H1 (cell line): ENCODE results near the gene SLC25A20. TPM values are rescaled to one million over a fixed set of nuclear protein-coding genes. Genes with fewer than 3 reads are reported as not detected.

ENCODE experiments used
- CHD2 ChIP-seq: IDR thresholded peaks from 2 replicates; pipeline ENCODE4 v1.6.1; 2012; ENCODE audit warnings: low read length, improper control_type of control experiment
- EP300 ChIP-seq, 2 experiments: IDR thresholded peaks; 1 replicate in 1 of 2; 2 replicates in 1 of 2; pipeline ENCODE4 v1.6.1; 2011 to 2012; ENCODE audit warnings: low read depth in 2 of 2, low read length in 2 of 2, mild to moderate bottlenecking in 2 of 2, borderline replicate concordance in 1 of 2, inconsistent platforms in 1 of 2, moderate library complexity in 1 of 2
- SIRT6 ChIP-seq: IDR thresholded peaks from one replicate; pipeline ENCODE4 v1.7.1; 2012; ENCODE audit warnings: low read length, inconsistent platforms
- TEAD4 ChIP-seq: IDR thresholded peaks from 2 replicates; pipeline ENCODE4 v1.6.1; 2012; ENCODE audit warnings: low read depth, low read length, inconsistent platforms, mixed read lengths
- polyA plus RNA-seq, 7 experiments: library from polyadenylated mRNA; depleted of rRNA in 3 of 7; stranded (reverse) in 5 of 7; unstranded in 2 of 7; fragments of >200 nt in 5 of 7; fragments of 200-250 nt in 2 of 7; gene quantifications; 1 replicate in 5 of 7; 2 replicates in 1 of 7; 4 replicates in 1 of 7; pipeline versions ENCODE4 v1.2.1 to v1.2.3, GENCODE V29; 2011 to 2013; ENCODE audit warnings: missing spikeins in 2 of 7, mixed read lengths in 2 of 7
- total RNA-seq: library from RNA; stranded (reverse); fragmentation: NEBNext Ultra II Directional; extraction: Animal tissue kit (Norgen Biotek cat#: 25700); gene quantifications from 2 replicates; pipeline ENCODE4 v1.2.1, GENCODE V29; 2021

SLC25A20 gene
- total and polyA plus RNA-seq, 2 of the 8 experiments (the other 6 are each of a cell fraction or from before 2014, with no cell fraction given), result 3.8 to 4.0 TPM

GRCh38 chr3:48931944-48932580, 33.4 kb upstream of the SLC25A20 start (continued):
- TF ChIP-seq CHD2 (no peak), TEAD4 (no peak), EP300 (IDR thresholded peaks at IDR 0.05; ENCODE audit: borderline replicate concordance in 1 of 2, low read depth in 2 of 2, low read length in 2 of 2) (no peak), SIRT6 (no peak)
